HepG2 (cell line): ENCODE measurements around the gene AJUBA. TPM values are rescaled to one million over a fixed set of nuclear protein-coding genes. Genes with fewer than 3 reads are reported as not detected.

Source experiments
- ARNTL ChIP-seq: sonication (generic); formaldehyde crosslinking; IDR thresholded peaks from 2 replicates; pipeline ENCODE4 v1.4.0; 2020; ENCODE audit warnings: mild to moderate bottlenecking, missing genetic modification reagents
- ASH2L ChIP-seq: fragments of 300-600, 200-600 bp; sonication (generic); IDR thresholded peaks from 2 replicates; pipeline ENCODE4 v1.7.0; 2017; ENCODE audit warnings: low read depth, mild to moderate bottlenecking, moderate library complexity, mixed read lengths, low read length; ENCODE audit not compliant: insufficient read length
- BHLHE40 ChIP-seq: IDR thresholded peaks from 2 replicates; pipeline ENCODE4 v1.6.1; 2011; ENCODE audit warnings: low read length, improper control_type of control experiment
- CAMTA2 ChIP-seq: sonication (generic); formaldehyde crosslinking; IDR thresholded peaks from 2 replicates; pipeline ENCODE4 v1.4.0; 2020; ENCODE audit warnings: mild to moderate bottlenecking, missing genetic modification reagents, borderline replicate concordance
- CBX1 ChIP-seq: IDR thresholded peaks from one replicate; pipeline ENCODE4 v1.6.1; 2016; ENCODE audit warnings: antibody characterized with exemption, low read depth
- CREB1 ChIP-seq, 2 experiments: fragments of 450-650 bp in 1 of 2; IDR thresholded peaks; 2 replicates each; pipeline ENCODE4 v1.6.1; 2016 to 2017; ENCODE audit warnings: control low read depth in 1 of 2, mild to moderate bottlenecking in 1 of 2, missing compliant biosample characterization in 1 of 2, missing genetic modification characterization in 1 of 2
- FOXA1 ChIP-seq, 2 experiments: fragments of 450-650 bp in 1 of 2; sonication (generic) in 1 of 2; formaldehyde crosslinking in 1 of 2; IDR thresholded peaks; 2 replicates each; pipeline versions ENCODE4 v1.4.0 to v1.6.1; 2016 to 2020; ENCODE audit warnings: missing genetic modification reagents in 1 of 2
- GZF1 ChIP-seq: sonication (generic); formaldehyde crosslinking; IDR thresholded peaks from 2 replicates; pipeline ENCODE4 v1.5.1; 2020; ENCODE audit warnings: mild to moderate bottlenecking, missing genetic modification reagents
- ISL2 ChIP-seq: sonication (generic); formaldehyde crosslinking; IDR thresholded peaks from 2 replicates; pipeline ENCODE4 v1.5.0; 2020; ENCODE audit warnings: missing genetic modification reagents
- JUNB ChIP-seq: sonication (generic); formaldehyde crosslinking; IDR thresholded peaks from 2 replicates; pipeline ENCODE4 v1.8.0; 2022; ENCODE audit warnings: missing genetic modification reagents, mild to moderate bottlenecking, borderline replicate concordance
- KDM2A ChIP-seq: sonication (generic); formaldehyde crosslinking; IDR thresholded peaks from 2 replicates; pipeline ENCODE4 v1.4.0; 2020; ENCODE audit warnings: low read depth, missing genetic modification reagents, borderline replicate concordance
- KLF6 ChIP-seq: IDR thresholded peaks from 2 replicates; pipeline ENCODE4 v1.8.0; 2016; ENCODE audit warnings: missing biosample characterization, missing genetic modification reagents
- POLR2A ChIP-seq, 2 experiments: IDR thresholded peaks; 2 replicates each; pipeline ENCODE4 v1.6.1; 2011; ENCODE audit warnings: low read depth in 2 of 2, low read length in 2 of 2, mild to moderate bottlenecking in 1 of 2, moderate library complexity in 1 of 2; ENCODE audit not compliant: insufficient read depth in 1 of 2
- REXO4 ChIP-seq: sonication (generic); formaldehyde crosslinking; IDR thresholded peaks from 2 replicates; pipeline ENCODE4 v1.8.0; 2022; ENCODE audit warnings: missing genetic modification reagents, mild to moderate bottlenecking, borderline replicate concordance
- SSRP1 ChIP-seq: IDR thresholded peaks from 2 replicates; pipeline ENCODE4 v1.6.1; 2016; ENCODE audit warnings: control low read depth
- TAF15 ChIP-seq: fragments of 200-400 bp; formaldehyde crosslinking; IDR thresholded peaks from one replicate; pipeline ENCODE4 v1.6.1; 2018; ENCODE audit warnings: mild to moderate bottlenecking, low read depth, low read length; ENCODE audit not compliant: poor library complexity, severe bottlenecking
- ZNF17 ChIP-seq: sonication (generic); formaldehyde crosslinking; IDR thresholded peaks from 2 replicates; pipeline ENCODE4 v1.5.0; 2020; ENCODE audit warnings: mild to moderate bottlenecking, missing genetic modification reagents
- ZNF343 ChIP-seq: sonication (generic); formaldehyde crosslinking; IDR thresholded peaks from 2 replicates; pipeline ENCODE4 v1.4.0; 2020; ENCODE audit warnings: mild to moderate bottlenecking, missing genetic modification reagents
- ZNF367 ChIP-seq: sonication (generic); formaldehyde crosslinking; IDR thresholded peaks from 2 replicates; pipeline ENCODE4 v1.4.0; 2020; ENCODE audit warnings: missing genetic modification reagents, borderline replicate concordance
- ZNF570 ChIP-seq: sonication (generic); formaldehyde crosslinking; IDR thresholded peaks from 2 replicates; pipeline ENCODE4 v1.4.0; 2020; ENCODE audit warnings: mild to moderate bottlenecking, missing genetic modification reagents, borderline replicate concordance
- ZSCAN29 ChIP-seq: sonication (generic); formaldehyde crosslinking; conservative IDR thresholded peaks from 2 replicates; pipeline ENCODE4 v1.4.0; 2020; ENCODE audit warnings: mild to moderate bottlenecking, missing genetic modification reagents
- polyA plus RNA-seq, 8 experiments: library from polyadenylated mRNA; depleted of rRNA in 3 of 8; stranded (reverse) in 7 of 8; unstranded in 1 of 8; fragments of >200 nt; fragmentation: Illumina TruSeq in 4 of 8; extraction: Trizol in 4 of 8; gene quantifications; 2 replicates each; pipeline versions ENCODE4 v1.2.1 to v1.2.3, GENCODE V29; 2011 to 2016; ENCODE audit warnings: low read depth in 4 of 8, missing spikeins in 1 of 8, mixed read lengths in 1 of 8; ENCODE audit not compliant: insufficient read depth in 1 of 8
- total RNA-seq, 5 experiments: library from RNA; depleted of rRNA; stranded (reverse); fragments of >200 nt; fragmentation: Illumina TruSeq; extraction: Trizol; gene quantifications; 2 replicates each; pipeline ENCODE4 v1.2.3, GENCODE V29; 2016; ENCODE audit warnings: low read depth in 1 of 5
- TF ChIP-seq, protein P1 (sequence below), 2 experiments: sonication (generic) in 1 of 2; formaldehyde crosslinking in 1 of 2; IDR thresholded peaks; 2 replicates each; pipeline versions ENCODE4 v1.6.1 to v1.9.0; 2014 to 2022; ENCODE audit warnings: antibody characterized with exemption in 1 of 2, borderline replicate concordance in 1 of 2, inconsistent platforms in 1 of 2, low read depth in 1 of 2, missing genetic modification reagents in 1 of 2
- TF ChIP-seq, protein P2 (sequence below): IDR thresholded peaks from 2 replicates; pipeline ENCODE4 v1.6.1; 2016; ENCODE audit warnings: low read depth

AJUBA gene
- total and polyA plus RNA-seq, 2 of the 13 experiments (the other 11 are each of a cell fraction or from before 2014, with no cell fraction given), result 157 to 241 TPM

DNA sequence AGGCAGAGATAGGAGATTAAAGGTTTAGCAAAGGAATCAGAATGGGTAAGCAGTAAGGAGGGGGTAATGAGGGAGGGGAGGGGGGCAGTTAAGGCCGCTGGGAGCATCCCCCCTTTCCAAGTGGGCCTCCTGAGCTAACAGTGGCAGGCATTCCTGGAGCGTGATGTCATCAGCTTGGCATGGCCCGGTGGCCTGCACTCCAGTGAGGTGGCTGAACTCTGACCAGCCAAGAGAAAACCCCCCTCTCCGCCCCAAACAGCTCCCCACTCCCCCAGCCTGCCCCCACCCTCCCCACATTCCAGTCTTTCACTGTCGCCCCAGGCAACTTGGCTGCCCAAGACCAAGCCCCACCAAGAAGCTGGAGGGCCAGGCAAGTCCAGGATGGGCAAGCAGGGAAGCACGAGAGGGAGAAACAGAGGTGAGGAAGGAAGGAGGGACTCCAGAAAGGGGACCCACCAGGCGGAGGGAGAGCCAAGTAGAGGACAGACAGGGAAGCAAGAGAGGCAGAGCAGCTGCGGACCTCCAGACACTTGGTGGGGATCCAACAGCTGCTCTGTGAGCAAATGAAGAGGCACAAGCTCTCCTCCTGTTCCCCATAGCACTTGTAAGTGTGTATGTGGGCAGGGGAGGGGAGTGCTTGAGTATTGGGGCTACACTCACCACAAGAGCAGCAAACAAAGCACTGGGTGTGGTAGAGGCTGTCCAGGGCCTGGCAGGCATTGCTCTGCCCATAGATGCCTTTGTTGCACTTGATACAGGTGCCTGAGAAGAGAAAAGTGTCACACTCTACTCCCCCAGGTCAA is 4.5 kb downstream of the AJUBA start (continued):
- TF ChIP-seq CAMTA2, result no peak
- TF ChIP-seq KLF6 (CRISPR knock-in tag), result peak; percentile 63; the same call in 1 of the 2 replicates
- TF ChIP-seq CREB1 (IDR thresholded peaks at IDR 0.05), result peak; percentile 95
- TF ChIP-seq CREB1 (CRISPR knock-in tag; IDR thresholded peaks at IDR 0.05), result no peak
- TF ChIP-seq, protein P1, sequence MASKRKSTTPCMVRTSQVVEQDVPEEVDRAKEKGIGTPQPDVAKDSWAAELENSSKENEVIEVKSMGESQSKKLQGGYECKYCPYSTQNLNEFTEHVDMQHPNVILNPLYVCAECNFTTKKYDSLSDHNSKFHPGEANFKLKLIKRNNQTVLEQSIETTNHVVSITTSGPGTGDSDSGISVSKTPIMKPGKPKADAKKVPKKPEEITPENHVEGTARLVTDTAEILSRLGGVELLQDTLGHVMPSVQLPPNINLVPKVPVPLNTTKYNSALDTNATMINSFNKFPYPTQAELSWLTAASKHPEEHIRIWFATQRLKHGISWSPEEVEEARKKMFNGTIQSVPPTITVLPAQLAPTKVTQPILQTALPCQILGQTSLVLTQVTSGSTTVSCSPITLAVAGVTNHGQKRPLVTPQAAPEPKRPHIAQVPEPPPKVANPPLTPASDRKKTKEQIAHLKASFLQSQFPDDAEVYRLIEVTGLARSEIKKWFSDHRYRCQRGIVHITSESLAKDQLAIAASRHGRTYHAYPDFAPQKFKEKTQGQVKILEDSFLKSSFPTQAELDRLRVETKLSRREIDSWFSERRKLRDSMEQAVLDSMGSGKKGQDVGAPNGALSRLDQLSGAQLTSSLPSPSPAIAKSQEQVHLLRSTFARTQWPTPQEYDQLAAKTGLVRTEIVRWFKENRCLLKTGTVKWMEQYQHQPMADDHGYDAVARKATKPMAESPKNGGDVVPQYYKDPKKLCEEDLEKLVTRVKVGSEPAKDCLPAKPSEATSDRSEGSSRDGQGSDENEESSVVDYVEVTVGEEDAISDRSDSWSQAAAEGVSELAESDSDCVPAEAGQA (IDR thresholded peaks at IDR 0.05; ENCODE audit: low read depth), result peak; percentile 89
- TF ChIP-seq, protein P1 (CRISPR knock-in tag; IDR thresholded peaks at IDR 0.05; ENCODE audit: borderline replicate concordance), result no peak
- no peak for TF ChIP-seq ISL2 (CRISPR knock-in tag)
- TF ChIP-seq GZF1 (CRISPR knock-in tag), result 0 out of 2 replicates have a peak, but pooled peaks have one; percentile 67
- TF ChIP-seq ARNTL (CRISPR knock-in tag), result peak; percentile 93
- no peak for TF ChIP-seq REXO4
- peak; percentile 47 for TF ChIP-seq ASH2L
- TF ChIP-seq POLR2A (IDR thresholded peaks at IDR 0.05; ENCODE audit: insufficient read depth in 1 of 2, low read depth in 2 of 2, low read length in 2 of 2), result peak in 1 of 2 experiments; percentile 68; a peak in 2 of 4 replicates
- TF ChIP-seq ZNF343 (CRISPR knock-in tag), result peak; percentile 65; the same call in 1 of the 2 replicates
- 0 out of 2 replicates have a peak, but pooled peaks have one; percentile 55 for TF ChIP-seq ZSCAN29
- TF ChIP-seq TAF15, result no peak
- no peak for TF ChIP-seq FOXA1 (IDR thresholded peaks at IDR 0.05)
- peak; percentile 97 for TF ChIP-seq FOXA1 (CRISPR knock-in tag; IDR thresholded peaks at IDR 0.05)
- TF ChIP-seq CBX1, result peak; percentile 81
- TF ChIP-seq JUNB (CRISPR knock-in tag), result no peak
- peak; percentile 33; the same call in 1 of the 2 replicates for TF ChIP-seq SSRP1
- peak; percentile 85 for TF ChIP-seq KDM2A (CRISPR knock-in tag)
- no peak for TF ChIP-seq ZNF17 (CRISPR knock-in tag)
- TF ChIP-seq, protein P2, sequence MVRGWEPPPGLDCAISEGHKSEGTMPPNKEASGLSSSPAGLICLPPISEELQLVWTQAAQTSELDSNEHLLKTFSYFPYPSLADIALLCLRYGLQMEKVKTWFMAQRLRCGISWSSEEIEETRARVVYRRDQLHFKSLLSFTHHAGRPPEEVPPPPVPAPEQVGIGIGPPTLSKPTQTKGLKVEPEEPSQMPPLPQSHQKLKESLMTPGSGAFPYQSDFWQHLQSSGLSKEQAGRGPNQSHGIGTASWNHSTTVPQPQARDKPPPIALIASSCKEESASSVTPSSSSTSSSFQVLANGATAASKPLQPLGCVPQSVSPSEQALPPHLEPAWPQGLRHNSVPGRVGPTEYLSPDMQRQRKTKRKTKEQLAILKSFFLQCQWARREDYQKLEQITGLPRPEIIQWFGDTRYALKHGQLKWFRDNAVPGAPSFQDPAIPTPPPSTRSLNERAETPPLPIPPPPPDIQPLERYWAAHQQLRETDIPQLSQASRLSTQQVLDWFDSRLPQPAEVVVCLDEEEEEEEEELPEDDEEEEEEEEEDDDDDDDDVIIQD (CRISPR knock-in tag), result peak; percentile 94
- TF ChIP-seq ZNF367 (CRISPR knock-in tag), result no peak
- peak; percentile 57 for TF ChIP-seq BHLHE40
- TF ChIP-seq ZNF570 (CRISPR knock-in tag), result 0 out of 2 replicates have a peak, but pooled peaks have one; percentile 57
